ENCODE results near the gene ZNF536.

The ZNF536 gene

GRCh38 chr19:30570194-30570593, 198.0 kb downstream of the ZNF536 start:
- DNase-seq = no peak

- no peak for DNase-seq
Observed at GRCh38 chr19:30577551-30578105, 205.4 kb downstream of the ZNF536 start.

- DNase-seq = no peak
Observed at GRCh38 chr19:30579419-30579818, 207.2 kb downstream of the ZNF536 start.

GRCh38 chr19:30580673-30581072, 208.5 kb downstream of the ZNF536 start:
- DNase-seq = no peak

GRCh38 chr19:30584090-30584489, 211.9 kb downstream of the ZNF536 start:
- DNase-seq = no peak

- DNase-seq = no peak
Observed at GRCh38 chr19:30587869-30588268, 215.7 kb downstream of the ZNF536 start.

- DNase-seq = no peak
Observed at GRCh38 chr19:30590596-30591229, 218.5 kb downstream of the ZNF536 start.

GRCh38 chr19:30593356-30593755, 221.2 kb downstream of the ZNF536 start:
- DNase-seq = no peak

GRCh38 chr19:30593975-30594745, 222.0 kb downstream of the ZNF536 start:
- DNase-seq = no peak

GRCh38 chr19:30596268-30596667, 224.1 kb downstream of the ZNF536 start:
- DNase-seq = no peak

- DNase-seq = no peak
Observed at GRCh38 chr19:30596813-30597399, 224.7 kb downstream of the ZNF536 start.

GRCh38 chr19:30598688-30599087, 226.5 kb downstream of the ZNF536 start:
- DNase-seq = no peak

- no peak for DNase-seq
Observed at GRCh38 chr19:30602661-30603350, 230.6 kb downstream of the ZNF536 start.

GRCh38 chr19:30604657-30605056, 232.5 kb downstream of the ZNF536 start:
- DNase-seq = no peak

GRCh38 chr19:30605333-30605732, 233.1 kb downstream of the ZNF536 start:
- DNase-seq = no peak

- DNase-seq = no peak
Observed at GRCh38 chr19:30606114-30607050, 234.2 kb downstream of the ZNF536 start.

Data from hematopoietic multipotent progenitor cell treated with erythropoietin and hydrocortisone succinate and interleukin-3 and kit ligand, for 8 days (in vitro differentiated cells).